Calu3 (cell line): ENCODE measurements around the gene FLYWCH2. TPM values are rescaled to one million over a fixed set of nuclear protein-coding genes. Genes with fewer than 3 reads are reported as not detected.
"Not testable (repeated sequence)": the region's sequence is repeated elsewhere in the genome, so short reads cannot be mapped to it uniquely, and the experiment has no call there.

Experiments
- BruUV-seq: library from RNA; stranded (reverse); fragments of 400-500 nt; replicated peaks from 2 replicates; lab custom pipeline; 2021; lab: Mats Ljungman, UMichigan
- CTCF ChIA-PET: fragments of 300-600 bp; sonication (Branson Sonifier 250); formaldehyde crosslinking; loops from one replicate; lab custom pipeline; 2022; ENCODE audit warnings: antibody characterized with exemption; lab: Charles Lee
- DNase-seq: peaks from one replicate; pipeline ENCODE4 v3.0.0; 2022
- H3K27ac Mint-ChIP-seq: one replicate; pipeline ENCODE4 v1.8.0; 2022; ENCODE audit warnings: mixed read lengths; ENCODE audit not compliant: unreplicated experiment
- H3K27me3 Mint-ChIP-seq: one replicate; pipeline ENCODE4 v1.8.0; 2022; ENCODE audit warnings: mixed read lengths; ENCODE audit not compliant: unreplicated experiment
- H3K36me3 Mint-ChIP-seq: one replicate; pipeline ENCODE4 v1.8.0; 2022; ENCODE audit warnings: mild to moderate bottlenecking, moderate library complexity, mixed read lengths; ENCODE audit not compliant: insufficient read depth, unreplicated experiment
- H3K4me1 Mint-ChIP-seq: one replicate; pipeline ENCODE4 v1.8.0; 2022; ENCODE audit warnings: mild to moderate bottlenecking, low read depth, mixed read lengths; ENCODE audit not compliant: unreplicated experiment
- H3K4me3 Mint-ChIP-seq: one replicate; pipeline ENCODE4 v1.8.0; 2022; ENCODE audit warnings: mild to moderate bottlenecking, low read depth, moderate library complexity, mixed read lengths; ENCODE audit not compliant: unreplicated experiment
- H3K9me3 Mint-ChIP-seq: one replicate; pipeline ENCODE4 v1.8.0; 2022; ENCODE audit warnings: low read depth, mixed read lengths; ENCODE audit not compliant: unreplicated experiment
- intact Hi-C: fragments of 100-400 bp; cut with micrococcal nuclease; formaldehyde crosslinking; loops from one replicate; pipeline ENCODE4 v1.10.0; 2022; ENCODE audit not compliant: unreplicated experiment
- total RNA-seq: library from RNA; stranded (reverse); gene quantifications from 2 replicates; pipeline ENCODE4 v1.2.3, GENCODE V29; 2022
- TF ChIP-seq, protein P1 (sequence below): fragments of 200-600 bp; IDR thresholded peaks from one replicate; pipeline ENCODE4 v1.8.0; 2022; ENCODE audit warnings: antibody characterized with exemption; ENCODE audit not compliant: unreplicated experiment

Gene FLYWCH2
- total RNA-seq, 1 experiment from 2014 or later: 13.0 TPM

DNA sequence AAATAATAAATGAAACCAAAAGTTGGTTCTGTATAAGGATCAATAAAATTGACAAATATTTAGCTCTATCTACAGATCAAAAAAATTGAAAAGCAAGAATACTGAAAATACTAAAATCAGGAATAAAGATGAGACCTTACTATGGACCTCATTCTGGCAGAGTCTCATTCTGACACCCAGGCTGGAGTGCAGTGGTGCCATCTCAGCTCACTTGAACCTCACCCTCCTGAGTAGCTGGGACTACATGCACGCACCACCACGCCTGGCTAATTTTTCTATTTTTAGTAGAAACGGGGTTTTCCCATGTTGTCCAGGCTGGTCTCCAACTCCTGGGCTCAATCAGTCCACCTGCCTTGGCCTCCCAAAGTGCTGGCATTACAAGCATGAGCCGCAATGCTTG lies 59.0 kb downstream of the FLYWCH2 start:
- Mint-ChIP-seq H3K4me1 (no peaks in the 10 kb centered on the region), H3K27ac (no peak overlapping the region), H3K9me3 (no peaks in the 10 kb centered on the region), H3K4me3 (no peak overlapping the region), H3K36me3 (peaks cover 4% of the 10 kb centered on the region), H3K27me3 (no peaks in the 10 kb centered on the region)
- TF ChIP-seq, protein P1, sequence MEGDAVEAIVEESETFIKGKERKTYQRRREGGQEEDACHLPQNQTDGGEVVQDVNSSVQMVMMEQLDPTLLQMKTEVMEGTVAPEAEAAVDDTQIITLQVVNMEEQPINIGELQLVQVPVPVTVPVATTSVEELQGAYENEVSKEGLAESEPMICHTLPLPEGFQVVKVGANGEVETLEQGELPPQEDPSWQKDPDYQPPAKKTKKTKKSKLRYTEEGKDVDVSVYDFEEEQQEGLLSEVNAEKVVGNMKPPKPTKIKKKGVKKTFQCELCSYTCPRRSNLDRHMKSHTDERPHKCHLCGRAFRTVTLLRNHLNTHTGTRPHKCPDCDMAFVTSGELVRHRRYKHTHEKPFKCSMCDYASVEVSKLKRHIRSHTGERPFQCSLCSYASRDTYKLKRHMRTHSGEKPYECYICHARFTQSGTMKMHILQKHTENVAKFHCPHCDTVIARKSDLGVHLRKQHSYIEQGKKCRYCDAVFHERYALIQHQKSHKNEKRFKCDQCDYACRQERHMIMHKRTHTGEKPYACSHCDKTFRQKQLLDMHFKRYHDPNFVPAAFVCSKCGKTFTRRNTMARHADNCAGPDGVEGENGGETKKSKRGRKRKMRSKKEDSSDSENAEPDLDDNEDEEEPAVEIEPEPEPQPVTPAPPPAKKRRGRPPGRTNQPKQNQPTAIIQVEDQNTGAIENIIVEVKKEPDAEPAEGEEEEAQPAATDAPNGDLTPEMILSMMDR: no peak
- intact Hi-C loops: no loop called here
- BruUV-seq: no TSS peak
- no peak for DNase-seq
- CTCF ChIA-PET: interaction anchor here (0.6 to 0.8 kb wide), 2 partner anchors 19 to 665 kb away, joined by 6 read pairs; no protein-coding TSS in a partner anchor

DNA sequence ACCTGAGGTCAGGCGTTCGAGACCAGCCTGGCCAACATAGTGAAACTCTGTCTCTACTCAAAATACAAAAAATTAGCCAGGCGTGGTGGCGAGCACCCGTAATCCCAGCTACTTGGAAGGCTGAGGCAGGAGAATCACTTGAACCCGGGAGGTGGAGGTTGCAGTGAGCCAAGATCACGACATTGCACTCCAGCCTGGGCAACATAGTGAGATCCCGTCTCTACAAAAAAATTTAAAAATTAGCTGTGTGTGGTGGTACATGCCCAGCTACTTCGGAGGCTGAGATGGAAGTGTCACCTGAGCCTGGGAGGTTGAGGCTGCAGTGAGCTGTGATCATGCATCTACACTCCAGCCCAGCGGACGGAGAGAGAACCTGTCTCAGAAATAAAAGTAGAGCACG lies 60.7 kb downstream of the FLYWCH2 start:
- H3K27ac Mint-ChIP-seq, H3K4me1 Mint-ChIP-seq, H3K36me3 Mint-ChIP-seq, H3K4me3 Mint-ChIP-seq, DNase-seq, H3K27me3 Mint-ChIP-seq, H3K9me3 Mint-ChIP-seq, intact Hi-C loops, BruUV-seq, CTCF ChIA-PET: not testable (repeated sequence)

DNA sequence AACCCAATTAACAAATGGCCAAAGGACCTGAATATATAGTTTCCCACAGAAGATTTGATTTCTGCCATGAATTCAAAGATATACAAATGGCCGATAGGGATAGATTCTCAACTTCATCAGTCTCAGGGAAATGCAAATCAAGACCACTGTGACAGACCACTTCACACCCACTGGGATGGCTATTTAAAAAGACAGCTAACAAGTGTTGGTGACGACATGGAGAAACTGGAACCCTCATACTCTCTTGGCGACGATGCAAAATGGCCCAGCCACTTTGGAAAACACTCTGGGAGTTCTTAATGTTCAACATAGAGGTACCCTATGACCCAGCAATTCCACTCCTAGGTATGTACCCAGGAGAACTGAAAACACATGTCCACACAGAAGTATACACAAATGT lies 63.6 kb downstream of the FLYWCH2 start:
- Mint-ChIP-seq H3K27me3 (no peaks in the 10 kb centered on the region), H3K9me3 (no peaks in the 10 kb centered on the region), H3K4me3 (no peak overlapping the region), H3K27ac (no peak overlapping the region), H3K4me1 (no peaks in the 10 kb centered on the region), H3K36me3 (peaks cover 4% of the 10 kb centered on the region)
- BruUV-seq: no TSS peak
- TF ChIP-seq, protein P1: no peak
- intact Hi-C loops: no loop called here
- DNase-seq: no peak
- CTCF ChIA-PET: interaction anchor here (0.9 kb wide), 1 partner anchor 15 kb away, joined by 3 read pairs; no protein-coding TSS in a partner anchor

Other genes with a start within 250 kb of the FLYWCH2 start
- 36.6 and 36.7 TPM in 2 replicates for gene KCTD5, start 200.7 kb upstream of the FLYWCH2 start, total RNA-seq
- gene PRSS27, start 163.0 kb upstream of the FLYWCH2 start, total RNA-seq: 2.0 and 2.4 TPM in 2 replicates
- 870 and 905 TPM in 2 replicates for gene SRRM2, start 130.6 kb upstream of the FLYWCH2 start, total RNA-seq
- gene ELOB, start 105.9 kb upstream of the FLYWCH2 start, total RNA-seq: 269 TPM in 2 replicates
- 7.9 and 13.2 TPM in 2 replicates for gene PRSS33, start 95.7 kb upstream of the FLYWCH2 start, total RNA-seq
- gene PRSS41, start 84.7 kb upstream of the FLYWCH2 start, total RNA-seq: not detected in 2 replicates
- not detected in 2 replicates for gene PRSS21, start 66.0 kb upstream of the FLYWCH2 start, total RNA-seq
- 10.3 and 15.5 TPM in 2 replicates for gene ZG16B, start 52.9 kb upstream of the FLYWCH2 start, total RNA-seq
- gene PRSS22, start 25.0 kb upstream of the FLYWCH2 start, total RNA-seq: 140 and 141 TPM in 2 replicates
- gene FLYWCH1, start 28.7 kb downstream of the FLYWCH2 start, total RNA-seq: 34.8 and 36.8 TPM in 2 replicates
- gene KREMEN2, start 81.1 kb downstream of the FLYWCH2 start, total RNA-seq: 0.51 TPM in 1 of 2 replicates, not detected in the other
- 51.0 and 56.0 TPM in 2 replicates for gene PAQR4, start 86.1 kb downstream of the FLYWCH2 start, total RNA-seq
- gene PKMYT1, start 97.2 kb downstream of the FLYWCH2 start, total RNA-seq: 91.2 and 107 TPM in 2 replicates
- gene CLDN9, start 129.7 kb downstream of the FLYWCH2 start, total RNA-seq: 13.5 and 17.8 TPM in 2 replicates
- gene CLDN6, start 135.0 kb downstream of the FLYWCH2 start, total RNA-seq: 1.2 and 2.1 TPM in 2 replicates
- gene TNFRSF12A, start 137.2 kb downstream of the FLYWCH2 start, total RNA-seq: 478 and 509 TPM in 2 replicates
- gene HCFC1R1, start 140.7 kb downstream of the FLYWCH2 start, total RNA-seq: 61.1 and 75.4 TPM in 2 replicates
- gene THOC6, start 140.8 kb downstream of the FLYWCH2 start, total RNA-seq: 50.8 and 54.4 TPM in 2 replicates
- gene BICDL2, start 153.7 kb downstream of the FLYWCH2 start, total RNA-seq: 59.4 and 70.9 TPM in 2 replicates
- gene MMP25, start 163.3 kb downstream of the FLYWCH2 start, total RNA-seq: 0.27 and 0.31 TPM in 2 replicates
- 81.8 and 89.0 TPM in 2 replicates for gene IL32, start 182.4 kb downstream of the FLYWCH2 start, total RNA-seq
- gene ZSCAN10, start 216.1 kb downstream of the FLYWCH2 start, total RNA-seq: not detected in 2 replicates
- 17.2 and 17.7 TPM in 2 replicates for gene ZNF205, start 229.4 kb downstream of the FLYWCH2 start, total RNA-seq